Kidney (tissue), 14 donors: Measurements from ENCODE around the gene ADAMTS9. TPM values are rescaled to one million over a fixed set of nuclear protein-coding genes. Genes with fewer than 3 reads are reported as not detected.

Source experiments
- DNase-seq, 5 donors: peaks; one replicate each; pipeline ENCODE4 v3.0.0-alpha.2; 2013 to 2020
- FAIRE-seq: peaks from 2 replicates; lab custom pipeline; 2012; peaks lifted over from hg19 to GRCh38; lab: Jason Lieb, UNC
- H3K27ac ChIP-seq, 2 donors: one replicate each; pipeline ENCODE4 v1.7.0; 2013; ENCODE audit warnings: low read depth in 2 of 2, low read length in 2 of 2, inconsistent platforms in 1 of 2
- H3K27me3 ChIP-seq: one replicate; pipeline ENCODE4 v1.7.1; 2013; ENCODE audit warnings: low read length, inconsistent platforms; ENCODE audit not compliant: control insufficient read depth, insufficient read depth
- H3K36me3 ChIP-seq, 3 donors: one replicate each; pipeline versions ENCODE4 v1.7.0 to v1.7.1; 2013; ENCODE audit warnings: low read length in 3 of 3, control low read depth in 1 of 3, inconsistent platforms in 1 of 3; ENCODE audit not compliant: insufficient read depth in 3 of 3, control insufficient read depth in 2 of 3
- H3K4me1 ChIP-seq, 3 donors: one replicate each; pipeline versions ENCODE4 v1.7.0 to v1.7.1; 2013; ENCODE audit warnings: low read length in 3 of 3, inconsistent platforms in 1 of 3, low read depth in 1 of 3; ENCODE audit not compliant: control insufficient read depth in 2 of 3, insufficient read depth in 2 of 3
- H3K4me3 ChIP-seq, 3 donors: one replicate each; pipeline versions ENCODE4 v1.7.0 to v1.8.1; 2013; ENCODE audit warnings: low read length in 3 of 3, control low read depth in 1 of 3, inconsistent platforms in 1 of 3
- H3K9ac ChIP-seq, 3 donors: one replicate each; pipeline versions ENCODE4 v1.7.0 to v1.7.1; 2013; ENCODE audit warnings: low read length in 3 of 3, control low read depth in 1 of 3, inconsistent platforms in 1 of 3
- H3K9me3 ChIP-seq, 3 donors: one replicate each; pipeline versions ENCODE4 v1.7.0 to v1.7.1; 2013; ENCODE audit warnings: low read length in 3 of 3, control low read depth in 1 of 3, inconsistent platforms in 1 of 3; ENCODE audit not compliant: control insufficient read depth in 2 of 3, insufficient read depth in 1 of 3
- intact Hi-C: fragments of 100-400 bp; cut with DNase I; formaldehyde crosslinking; loops from one replicate; pipeline ENCODE4 v1.11.1; 2022
- polyA plus RNA-seq: library from polyadenylated mRNA; stranded (reverse); fragments of 350-450 nt; fragmentation: Illumina TruSeq; extraction: RNeasy Lipid Tissue Mini Kit (QIAGEN cat#74804); gene quantifications from one replicate; pipeline ENCODE4 v1.2.3, GENCODE V29; 2014; ENCODE audit warnings: low read depth, low replicate concordance; ENCODE audit not compliant: insufficient read depth
- total RNA-seq: library from RNA; stranded (reverse); fragmentation: NEBNext Ultra II Directional; extraction: Animal tissue kit (Norgen Biotek cat#: 25700); gene quantifications from one replicate; pipeline ENCODE4 v1.2.1, GENCODE V29; 2021
- TF ChIP-seq, protein P1 (sequence below): IDR thresholded peaks from 3 replicates; pipeline ENCODE4 v1.5.1; 2012; ENCODE audit warnings: mild to moderate bottlenecking, moderate library complexity, borderline replicate concordance; ENCODE audit not compliant: insufficient read depth; ENCODE audit errors: extremely low read depth
- donor health status: control.
- donor health status: control.
- donor health status: control.
- donor health status: control.
- donor health status: control.
- donor health status: DM: yes; HTN: yes; CAD: no.
- donor health status: Normal renal cell carcinoma (clear cell type).

ADAMTS9 gene
- total and polyA plus RNA-seq, 2 donors from 2014 or later: 25.0 to 117 TPM

DNA sequence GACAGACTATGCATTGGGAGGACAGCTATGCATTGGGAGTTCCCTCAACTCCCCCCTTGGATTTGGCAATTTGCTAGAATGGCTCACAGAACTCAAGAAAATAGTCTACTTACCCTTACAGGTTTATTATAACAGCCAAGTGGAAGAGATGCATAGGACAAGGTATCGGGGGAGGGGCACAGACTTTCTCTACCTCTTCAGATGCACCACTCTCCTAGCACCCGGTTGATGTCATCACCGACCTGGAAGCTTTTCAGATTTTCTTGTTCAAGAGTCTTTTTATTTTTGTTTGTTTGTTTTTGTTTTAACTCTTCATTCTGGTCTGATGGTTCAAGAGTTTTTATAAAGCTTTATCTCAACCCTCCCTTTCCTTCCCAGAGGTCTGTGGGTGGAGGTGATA is 20.7 kb upstream of the ADAMTS9 start:
- DNase-seq: no peak
- FAIRE-seq: no peak
- Histone ChIP-seq H3K9ac (no peak overlapping the region), H3K27me3 (no peaks in the 10 kb centered on the region), H3K36me3 (no peaks in the 10 kb centered on the region), H3K4me3 (no peak overlapping the region), H3K4me1 (peaks cover 0 to 6% (median 2%) of the 10 kb centered on the region in 3 donors), H3K9me3 (no peaks in the 10 kb centered on the region), H3K27ac (no peak overlapping the region)
- TF ChIP-seq, protein P1, sequence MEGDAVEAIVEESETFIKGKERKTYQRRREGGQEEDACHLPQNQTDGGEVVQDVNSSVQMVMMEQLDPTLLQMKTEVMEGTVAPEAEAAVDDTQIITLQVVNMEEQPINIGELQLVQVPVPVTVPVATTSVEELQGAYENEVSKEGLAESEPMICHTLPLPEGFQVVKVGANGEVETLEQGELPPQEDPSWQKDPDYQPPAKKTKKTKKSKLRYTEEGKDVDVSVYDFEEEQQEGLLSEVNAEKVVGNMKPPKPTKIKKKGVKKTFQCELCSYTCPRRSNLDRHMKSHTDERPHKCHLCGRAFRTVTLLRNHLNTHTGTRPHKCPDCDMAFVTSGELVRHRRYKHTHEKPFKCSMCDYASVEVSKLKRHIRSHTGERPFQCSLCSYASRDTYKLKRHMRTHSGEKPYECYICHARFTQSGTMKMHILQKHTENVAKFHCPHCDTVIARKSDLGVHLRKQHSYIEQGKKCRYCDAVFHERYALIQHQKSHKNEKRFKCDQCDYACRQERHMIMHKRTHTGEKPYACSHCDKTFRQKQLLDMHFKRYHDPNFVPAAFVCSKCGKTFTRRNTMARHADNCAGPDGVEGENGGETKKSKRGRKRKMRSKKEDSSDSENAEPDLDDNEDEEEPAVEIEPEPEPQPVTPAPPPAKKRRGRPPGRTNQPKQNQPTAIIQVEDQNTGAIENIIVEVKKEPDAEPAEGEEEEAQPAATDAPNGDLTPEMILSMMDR: no peak
- intact Hi-C loops: no loop called here

DNA sequence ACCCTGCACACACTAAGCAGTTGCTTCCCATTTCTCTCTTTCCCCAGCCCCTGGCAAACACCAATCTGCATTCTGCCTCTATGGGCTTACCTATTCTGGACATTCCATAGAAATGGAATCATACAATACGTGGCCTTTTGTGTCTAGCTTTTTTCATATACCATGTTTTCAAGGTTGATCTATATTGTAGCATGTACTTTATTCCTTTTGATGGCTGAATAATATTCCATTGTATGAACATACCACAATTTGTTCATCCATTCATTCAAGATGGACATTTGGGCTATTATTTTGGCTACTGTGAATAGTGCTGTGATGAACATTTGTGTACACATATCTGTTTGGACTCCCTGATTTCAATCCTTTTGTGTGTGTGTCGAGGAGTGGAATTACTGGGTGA is 18.1 kb upstream of the ADAMTS9 start:
- Histone ChIP-seq H3K4me1 (peaks cover 0 to 6% (median 2%) of the 10 kb centered on the region in 3 donors), H3K9me3 (no peaks in the 10 kb centered on the region), H3K27me3 (no peaks in the 10 kb centered on the region), H3K27ac (no peak overlapping the region), H3K9ac (no peak overlapping the region), H3K36me3 (no peaks in the 10 kb centered on the region), H3K4me3 (no peak overlapping the region)
- no peak for DNase-seq
- TF ChIP-seq, protein P1: no peak
- no peak for FAIRE-seq
- intact Hi-C loops: no loop called here

DNA sequence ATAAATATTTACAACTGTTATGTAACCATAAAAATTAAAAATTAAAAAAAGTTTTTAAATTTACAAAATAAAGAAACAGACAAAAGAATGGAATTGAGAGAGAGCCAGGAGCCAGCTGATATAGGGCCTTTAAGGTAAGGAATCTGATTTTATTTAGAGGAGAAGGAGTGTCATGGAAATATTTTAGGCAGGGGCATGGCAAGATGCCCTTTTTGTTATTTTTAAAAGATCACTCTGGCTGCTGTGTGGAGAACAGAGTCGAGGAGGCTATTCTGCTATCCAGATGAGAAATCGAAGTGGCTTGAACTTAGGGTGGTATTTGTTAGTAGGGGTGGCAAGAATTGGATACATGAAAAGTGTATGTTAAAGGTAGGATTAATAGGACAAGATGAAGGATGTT is 9.1 kb upstream of the ADAMTS9 start:
- H3K9me3 ChIP-seq: no peaks in the 10 kb centered on the region
- intact Hi-C loops: no loop called here
- DNase-seq (no peak), FAIRE-seq (no peak)
- no peak overlapping the region for H3K9ac ChIP-seq
- H3K4me3 ChIP-seq: no peak overlapping the region
- H3K27me3 ChIP-seq: no peaks in the 10 kb centered on the region
- peaks cover 3 to 9% (median 5%) of the 10 kb centered on the region in 3 donors for H3K4me1 ChIP-seq
- no peaks in the 10 kb centered on the region for H3K36me3 ChIP-seq
- no peak overlapping the region for H3K27ac ChIP-seq
- TF ChIP-seq, protein P1: no peak

DNA sequence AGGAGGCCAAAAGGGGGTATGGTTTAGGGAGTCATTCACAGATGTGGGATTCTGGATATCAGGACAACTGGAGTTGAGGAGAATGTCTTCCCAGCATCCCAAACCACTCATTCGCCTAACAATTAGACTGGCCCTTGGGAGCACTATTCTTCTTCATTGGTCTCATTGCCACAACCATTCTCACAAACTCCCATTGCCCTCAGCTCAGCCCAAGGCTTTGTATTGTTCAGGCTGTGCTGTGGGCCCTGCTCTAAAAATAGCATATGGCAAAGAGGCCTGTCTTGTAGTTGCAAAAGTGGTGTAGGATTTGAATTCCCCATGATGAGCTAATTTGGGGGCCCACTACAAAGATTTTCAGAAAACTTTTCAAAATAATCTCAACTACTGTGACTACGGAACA is 6.3 kb upstream of the ADAMTS9 start:
- Histone ChIP-seq H3K36me3 (no peaks in the 10 kb centered on the region), H3K4me3 (no peak overlapping the region), H3K27me3 (no peaks in the 10 kb centered on the region), H3K27ac (no peak overlapping the region), H3K9ac (no peak overlapping the region), H3K4me1 (peaks cover 3 to 9% (median 5%) of the 10 kb centered on the region in 3 donors), H3K9me3 (no peaks in the 10 kb centered on the region)
- intact Hi-C loops: no loop called here
- no peak for DNase-seq
- TF ChIP-seq, protein P1: no peak
- FAIRE-seq: no peak
